NB4 (cell line): Measurements from ENCODE around the gene RAB5B.

Source experiments
- MYC ChIP-seq: IDR thresholded peaks from 2 replicates; pipeline ENCODE4 v1.6.1; 2011; ENCODE audit warnings: low read depth, low read length
- POLR2A ChIP-seq: IDR thresholded peaks from 2 replicates; pipeline ENCODE4 v1.6.1; 2011; ENCODE audit warnings: mild to moderate bottlenecking; ENCODE audit not compliant: insufficient read length; ENCODE audit errors: extremely low read depth
- TF ChIP-seq, protein P1 (sequence below): IDR thresholded peaks from one replicate; pipeline ENCODE4 v1.5.1; 2012; ENCODE audit warnings: low read depth, low read length
- TF ChIP-seq, protein P2 (sequence below): IDR thresholded peaks from 2 replicates; pipeline ENCODE4 v1.6.1; 2011; ENCODE audit warnings: low read depth, low read length

DNA sequence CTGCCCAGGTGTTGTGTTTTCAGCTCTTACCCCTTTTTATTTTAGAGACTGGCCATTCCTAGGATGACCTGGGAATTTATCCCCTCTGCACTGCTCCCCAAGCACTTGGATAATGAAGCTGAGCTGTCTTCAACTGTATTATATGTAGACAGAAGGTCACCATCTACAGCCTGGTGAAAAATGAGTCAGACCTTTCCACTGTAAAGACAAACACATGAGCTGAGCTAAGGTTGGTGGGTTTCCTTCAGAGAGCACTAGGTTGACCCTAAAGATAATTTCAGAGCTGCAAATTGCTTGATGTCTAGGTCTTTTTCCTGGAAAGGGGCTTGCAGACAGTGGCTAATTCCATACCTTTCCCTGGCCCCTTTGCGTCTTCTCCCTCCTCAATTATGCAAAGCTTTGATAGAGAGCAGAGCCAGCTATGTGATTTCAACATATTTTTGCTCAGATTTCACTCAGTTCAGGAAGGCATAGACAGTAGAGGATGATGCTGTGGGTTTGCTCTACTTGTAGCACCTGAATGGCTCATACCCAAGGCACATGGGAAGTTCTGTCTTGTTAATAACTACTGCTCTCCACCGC is 37.7 kb downstream of the RAB5B start:
- TF ChIP-seq, protein P1, sequence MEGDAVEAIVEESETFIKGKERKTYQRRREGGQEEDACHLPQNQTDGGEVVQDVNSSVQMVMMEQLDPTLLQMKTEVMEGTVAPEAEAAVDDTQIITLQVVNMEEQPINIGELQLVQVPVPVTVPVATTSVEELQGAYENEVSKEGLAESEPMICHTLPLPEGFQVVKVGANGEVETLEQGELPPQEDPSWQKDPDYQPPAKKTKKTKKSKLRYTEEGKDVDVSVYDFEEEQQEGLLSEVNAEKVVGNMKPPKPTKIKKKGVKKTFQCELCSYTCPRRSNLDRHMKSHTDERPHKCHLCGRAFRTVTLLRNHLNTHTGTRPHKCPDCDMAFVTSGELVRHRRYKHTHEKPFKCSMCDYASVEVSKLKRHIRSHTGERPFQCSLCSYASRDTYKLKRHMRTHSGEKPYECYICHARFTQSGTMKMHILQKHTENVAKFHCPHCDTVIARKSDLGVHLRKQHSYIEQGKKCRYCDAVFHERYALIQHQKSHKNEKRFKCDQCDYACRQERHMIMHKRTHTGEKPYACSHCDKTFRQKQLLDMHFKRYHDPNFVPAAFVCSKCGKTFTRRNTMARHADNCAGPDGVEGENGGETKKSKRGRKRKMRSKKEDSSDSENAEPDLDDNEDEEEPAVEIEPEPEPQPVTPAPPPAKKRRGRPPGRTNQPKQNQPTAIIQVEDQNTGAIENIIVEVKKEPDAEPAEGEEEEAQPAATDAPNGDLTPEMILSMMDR = no peak
- TF ChIP-seq POLR2A (no peak), MYC (no peak)
- TF ChIP-seq, protein P2, sequence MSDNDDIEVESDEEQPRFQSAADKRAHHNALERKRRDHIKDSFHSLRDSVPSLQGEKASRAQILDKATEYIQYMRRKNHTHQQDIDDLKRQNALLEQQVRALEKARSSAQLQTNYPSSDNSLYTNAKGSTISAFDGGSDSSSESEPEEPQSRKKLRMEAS = no peak
